SW480 (cell line): ENCODE results near the gene KRTAP4-2.
"Not testable (repeated sequence)": the region's sequence is repeated elsewhere in the genome, so short reads cannot be mapped to it uniquely, and the experiment has no call there.

Experiments
- DNase-seq: peaks from one replicate; pipeline ENCODE4 v3.0.0-alpha.2; 2016; ENCODE audit warnings: low spot score

The KRTAP4-2 gene

GRCh38 chr17:41160648-41161047 lies 17.4 kb downstream of the KRTAP4-2 start, which contains the start of gene KRTAP4-4:
Gene KRTAP4-4, minus strand, starts transcription at chr17:41160748. Its CDS starts 57 bp downstream, at chr17:41160691.
- no peak for DNase-seq

- DNase-seq: not testable (repeated sequence)
These were observed 17.8 kb downstream of the KRTAP4-2 start for GRCh38 chr17:41160190-41160589.

- DNase-seq: no peak
These were observed 24.2 kb downstream of the KRTAP4-2 start for GRCh38 chr17:41153856-41154255.

- no peak for DNase-seq
These were observed 26.5 kb downstream of the KRTAP4-2 start for GRCh38 chr17:41151525-41151924.

GRCh38 chr17:41150026-41150425 lies 28.0 kb downstream of the KRTAP4-2 start:
- no peak for DNase-seq

GRCh38 chr17:41149652-41149985 lies 28.4 kb downstream of the KRTAP4-2 start, which contains the start of gene KRTAP4-5:
Gene KRTAP4-5, minus strand, starts transcription at chr17:41149825. Its CDS starts 58 bp downstream, at chr17:41149767.
- no peak for DNase-seq

- not testable (repeated sequence) for DNase-seq
These were observed 28.9 kb downstream of the KRTAP4-2 start for GRCh38 chr17:41148971-41149651.

- no peak for DNase-seq
These were observed 30.4 kb downstream of the KRTAP4-2 start for GRCh38 chr17:41147531-41148204.

- no peak for DNase-seq
These were observed 32.8 kb downstream of the KRTAP4-2 start for GRCh38 chr17:41145261-41145660.

- no peak for DNase-seq
These were observed 33.2 kb downstream of the KRTAP4-2 start for GRCh38 chr17:41144846-41145245.

- DNase-seq: no peak
These were observed 36.7 kb downstream of the KRTAP4-2 start for GRCh38 chr17:41141361-41141760.

GRCh38 chr17:41140360-41141131 lies 37.5 kb downstream of the KRTAP4-2 start, which contains the start of gene KRTAP4-6:
Gene KRTAP4-6, minus strand, starts transcription at chr17:41140544. Its CDS starts 57 bp downstream, at chr17:41140487.
- DNase-seq: peak; percentile 39

GRCh38 chr17:41139865-41140264 lies 38.2 kb downstream of the KRTAP4-2 start:
- not testable (repeated sequence) for DNase-seq

- no peak for DNase-seq
These were observed 43.9 kb downstream of the KRTAP4-2 start for GRCh38 chr17:41133880-41134735.

- DNase-seq: peak; percentile 80
These were observed 46.0 kb downstream of the KRTAP4-2 start for GRCh38 chr17:41131979-41132378.
